ENCODE measurements around the gene EXOC3L1. TPM values are rescaled to one million over a fixed set of nuclear protein-coding genes. Genes with fewer than 3 reads are reported as not detected.
A peak's percentile ranks its signal among the peaks of the same experiment; 100 is the strongest.

The EXOC3L1 gene
- total RNA-seq, 1 experiment from 2014 or later = 10.3 TPM

DNA sequence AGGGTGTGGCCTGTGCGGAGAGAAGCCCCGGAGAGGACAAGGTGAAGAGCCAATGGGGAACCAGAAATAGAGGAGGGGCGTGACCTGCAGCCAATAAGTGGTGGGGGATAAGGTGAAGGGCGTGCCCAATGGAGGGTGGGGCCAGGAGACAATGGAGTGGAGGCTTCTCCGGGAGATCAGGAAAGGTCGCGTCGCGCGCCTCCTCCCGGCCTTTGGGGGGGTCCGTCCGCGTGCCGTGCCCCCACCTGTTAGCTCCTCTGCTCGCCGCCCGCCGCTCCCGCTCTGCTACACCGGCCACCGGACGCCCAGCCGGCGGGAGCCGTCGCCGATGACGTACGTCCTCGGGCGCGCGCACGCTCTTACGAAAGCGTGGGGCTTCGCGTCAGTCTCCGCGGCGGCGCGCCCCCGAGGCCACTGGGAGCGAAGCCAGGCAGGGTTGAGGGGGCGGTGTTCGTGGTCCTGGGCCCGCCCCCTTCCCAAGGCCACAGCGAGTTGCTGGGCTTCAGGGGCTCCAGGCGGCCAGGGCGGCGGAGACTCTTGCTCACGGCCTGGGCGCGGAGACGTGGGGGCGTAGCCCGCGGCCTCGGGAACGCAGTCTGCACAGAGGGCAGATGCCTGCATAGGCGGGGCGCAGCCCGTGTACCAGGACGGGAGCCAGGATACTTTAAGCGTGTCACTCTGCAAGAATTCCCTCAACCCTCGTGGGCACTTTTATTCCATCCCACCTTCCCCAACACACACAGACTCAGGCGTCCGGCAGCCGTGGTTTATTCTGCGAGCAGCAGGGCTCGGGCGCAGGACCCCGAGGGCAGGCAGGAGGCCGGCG is 6.1 kb downstream of the EXOC3L1 start, which contains the start of gene MATCAP1:
TSS of gene MATCAP1 (minus strand) at position 337 of the 826 bp plus-strand sequence. CDS start 3,353 bp downstream, outside the sequence.
- DNase-seq (ENCODE audit: low read depth) = peak; percentile 98

DNA sequence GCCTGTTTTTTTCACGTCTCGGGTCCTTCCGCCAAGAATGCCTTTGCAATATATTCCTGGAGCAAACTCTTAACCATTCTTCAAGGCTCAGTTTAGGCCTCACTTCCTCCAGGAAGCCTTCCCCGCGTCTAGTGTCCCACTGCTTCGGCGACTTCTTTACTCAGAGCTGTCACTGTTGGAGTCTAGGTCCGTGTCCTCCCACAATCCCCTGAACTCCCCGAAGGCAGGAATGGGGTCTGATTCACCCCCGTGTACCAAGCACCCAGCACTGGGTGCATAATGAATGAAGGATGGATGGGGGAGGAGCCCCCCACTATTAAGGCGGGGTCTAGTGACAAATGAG is 6.7 kb downstream of the EXOC3L1 start:
- DNase-seq (ENCODE audit: low read depth) = no peak

DNA sequence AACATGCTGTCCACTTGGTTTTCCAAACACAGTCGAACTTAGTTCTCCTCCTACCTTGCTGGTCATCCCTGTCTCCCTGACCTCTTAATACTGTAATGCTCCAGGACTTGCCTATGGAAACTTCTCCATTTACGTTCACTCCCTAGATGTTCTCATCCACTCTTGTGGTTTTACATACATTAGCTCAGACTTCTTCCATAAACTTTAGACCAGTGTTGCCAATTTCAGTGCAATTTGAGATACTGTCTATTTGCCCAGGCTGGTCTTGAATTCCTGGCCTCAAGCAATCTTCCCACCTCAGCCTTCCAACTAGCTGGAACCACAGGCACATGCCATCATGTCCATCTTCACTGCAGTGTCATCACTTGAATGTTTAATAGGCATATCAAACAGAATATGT is 7.6 kb downstream of the EXOC3L1 start:
- DNase-seq (ENCODE audit: low read depth) = no peak

DNA sequence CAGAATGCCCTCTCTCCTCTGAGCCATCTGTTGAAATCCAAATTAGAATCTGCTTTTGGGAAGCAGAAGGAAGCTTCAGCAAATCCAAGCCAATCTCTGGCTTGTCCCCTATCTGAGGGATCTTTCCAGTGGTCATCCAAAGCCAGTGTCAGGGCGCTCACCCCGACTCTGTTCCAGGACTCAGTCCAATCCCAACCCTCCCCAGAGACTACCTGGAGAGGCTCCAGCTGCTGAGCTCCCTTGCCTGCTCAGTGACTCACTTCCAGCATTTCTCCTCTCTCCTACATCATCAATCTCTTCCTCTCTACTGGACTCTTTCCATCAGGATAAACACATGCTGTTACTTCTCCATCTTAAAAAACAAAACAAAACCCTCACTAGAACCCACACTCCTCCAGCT is 8.6 kb downstream of the EXOC3L1 start:
- DNase-seq (ENCODE audit: low read depth) = peak; percentile 93

DNA sequence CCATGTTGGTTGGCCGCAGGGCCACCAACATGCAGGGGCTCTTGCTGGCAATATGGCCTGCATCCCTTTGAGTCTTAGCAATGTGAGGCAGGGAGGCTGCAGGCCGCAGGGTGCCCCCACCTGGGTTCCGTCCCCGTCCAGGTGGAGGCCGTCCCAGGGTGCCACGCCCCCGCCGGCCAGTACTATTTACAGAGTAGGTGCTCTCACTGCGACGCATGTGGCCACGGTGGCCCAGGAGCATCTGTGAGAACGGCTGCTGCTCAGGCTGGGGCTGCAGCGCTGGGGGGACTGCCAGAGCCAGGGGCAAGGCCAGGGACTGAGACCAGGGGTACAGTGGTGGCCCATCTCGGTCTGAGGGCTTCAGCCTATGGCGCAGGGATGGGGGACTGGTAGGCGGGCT is 9.8 kb downstream of the EXOC3L1 start:
- DNase-seq (ENCODE audit: low read depth) = no peak

DNA sequence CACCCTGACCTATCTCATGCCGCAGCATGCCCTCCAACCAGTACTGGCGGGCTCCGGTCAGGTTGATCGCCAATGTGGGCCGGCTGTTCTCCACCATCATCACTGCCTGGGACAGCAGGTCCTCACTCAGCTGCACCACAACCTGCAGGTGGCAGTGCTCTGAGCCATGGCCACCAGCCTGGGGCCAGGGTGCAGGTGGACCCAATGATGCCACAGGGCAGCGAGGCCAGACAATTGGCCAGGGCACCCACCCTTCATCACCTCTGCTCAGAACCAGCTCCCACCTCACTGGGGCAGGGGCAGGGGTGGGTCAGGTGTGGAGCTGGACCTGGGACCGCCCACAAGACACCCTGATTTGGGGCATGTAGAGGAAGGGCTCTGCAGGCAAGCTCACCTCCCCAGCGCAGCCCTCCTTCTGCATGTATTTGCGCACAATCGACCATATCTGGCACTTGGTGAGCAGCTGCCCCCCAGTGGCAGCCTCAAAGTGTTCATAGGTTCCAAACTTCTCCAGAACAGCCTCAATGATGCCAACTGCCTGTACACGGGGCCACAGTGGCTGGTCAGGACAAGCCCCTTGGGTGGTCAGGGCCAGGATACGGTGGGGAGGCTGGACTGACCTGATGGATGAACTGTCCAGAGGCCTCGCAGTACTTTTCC is 10.4 kb downstream of the EXOC3L1 start:
- DNase-seq (ENCODE audit: low read depth) = no peak

DNA sequence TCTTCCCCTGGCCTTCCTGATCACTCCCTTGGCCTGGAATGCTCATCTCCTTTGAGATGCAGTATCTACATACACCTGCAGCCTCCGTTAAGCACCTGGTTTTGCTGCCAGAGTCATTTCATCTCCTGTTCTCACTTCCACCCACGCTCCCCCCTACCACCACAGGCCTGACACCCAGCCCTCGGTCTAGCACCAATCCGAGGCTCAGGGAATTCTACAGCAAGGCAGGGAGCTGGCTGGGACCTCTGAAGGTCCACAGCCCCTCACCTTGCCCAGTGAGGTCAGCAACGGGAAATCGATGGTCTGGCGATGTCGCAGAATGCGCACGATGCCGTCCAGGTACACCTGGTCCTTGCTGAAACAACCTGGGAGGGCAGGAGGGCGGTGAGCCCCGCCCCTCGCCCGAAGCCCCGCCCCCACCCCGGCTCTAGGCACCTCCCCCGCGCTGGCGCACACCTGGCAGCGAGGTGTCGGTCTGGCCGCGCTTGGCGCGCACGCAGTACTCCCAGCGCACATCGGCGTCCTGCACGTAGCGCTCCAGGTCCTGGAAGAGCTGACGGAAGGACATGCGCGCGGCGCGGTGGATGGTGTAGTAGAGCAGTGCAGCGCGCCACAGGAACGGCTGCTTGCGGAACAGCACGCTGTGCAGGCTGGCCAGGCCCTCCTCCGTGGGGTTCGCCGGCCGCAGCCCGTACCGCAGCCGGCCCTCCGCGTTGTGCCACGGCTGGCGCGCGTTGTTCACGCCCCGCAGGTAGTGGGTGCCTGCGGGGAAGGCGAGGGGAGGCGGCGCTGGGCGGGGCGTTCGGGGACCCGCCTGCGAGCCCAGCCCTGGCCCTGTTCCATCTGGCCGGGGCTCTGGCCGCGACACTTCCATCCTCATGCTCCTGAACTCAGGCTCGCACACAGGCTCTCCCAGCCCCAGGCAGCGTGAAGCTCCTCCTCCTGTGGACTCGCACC is 11.9 kb downstream of the EXOC3L1 start:
- no peak for DNase-seq (ENCODE audit: low read depth)

DNA sequence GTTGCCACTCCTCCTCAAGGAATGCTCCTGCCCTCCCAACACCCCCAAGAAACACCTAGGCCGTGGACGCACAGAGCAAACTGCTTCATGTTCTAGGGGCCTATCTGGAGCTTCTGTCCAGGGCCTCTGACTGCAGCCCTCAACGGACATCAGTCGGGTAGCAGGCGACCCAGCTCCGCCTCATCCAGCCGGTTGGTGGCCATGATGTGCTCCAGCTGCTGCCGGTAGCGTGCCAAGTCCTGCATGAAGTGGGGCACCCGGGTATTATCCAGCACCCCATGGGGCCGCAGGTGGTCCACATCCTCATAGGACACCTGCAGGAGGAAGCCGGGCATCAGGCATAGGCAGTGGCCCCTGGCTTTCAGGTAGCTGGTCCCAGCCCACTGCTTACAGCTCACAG is 13.3 kb downstream of the EXOC3L1 start:
- no peak for DNase-seq (ENCODE audit: low read depth)

DNA sequence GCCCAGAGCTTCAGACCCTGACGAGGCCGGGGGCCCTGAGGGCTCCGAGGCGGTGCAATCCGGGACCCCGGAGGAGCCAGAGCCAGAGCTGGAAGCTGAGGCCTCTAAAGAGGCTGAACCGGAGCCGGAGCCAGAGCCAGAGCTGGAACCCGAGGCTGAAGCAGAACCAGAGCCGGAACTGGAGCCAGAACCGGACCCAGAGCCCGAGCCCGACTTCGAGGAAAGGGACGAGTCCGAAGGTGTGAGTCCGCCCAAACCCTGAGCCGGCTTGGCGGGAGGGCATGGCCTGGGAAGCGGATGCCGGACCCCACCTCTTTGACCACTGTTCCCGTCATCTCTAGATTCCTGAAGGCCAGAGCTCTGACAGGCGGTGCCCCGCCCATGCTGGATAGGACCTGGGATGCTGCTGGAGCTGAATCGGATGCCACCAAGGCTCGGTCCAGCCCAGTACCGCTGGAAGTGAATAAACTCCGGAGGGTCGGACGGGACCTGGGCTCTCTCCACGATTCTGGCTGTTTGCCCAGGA is 15.2 kb downstream of the EXOC3L1 start:
- DNase-seq (ENCODE audit: low read depth) = no peak

DNA sequence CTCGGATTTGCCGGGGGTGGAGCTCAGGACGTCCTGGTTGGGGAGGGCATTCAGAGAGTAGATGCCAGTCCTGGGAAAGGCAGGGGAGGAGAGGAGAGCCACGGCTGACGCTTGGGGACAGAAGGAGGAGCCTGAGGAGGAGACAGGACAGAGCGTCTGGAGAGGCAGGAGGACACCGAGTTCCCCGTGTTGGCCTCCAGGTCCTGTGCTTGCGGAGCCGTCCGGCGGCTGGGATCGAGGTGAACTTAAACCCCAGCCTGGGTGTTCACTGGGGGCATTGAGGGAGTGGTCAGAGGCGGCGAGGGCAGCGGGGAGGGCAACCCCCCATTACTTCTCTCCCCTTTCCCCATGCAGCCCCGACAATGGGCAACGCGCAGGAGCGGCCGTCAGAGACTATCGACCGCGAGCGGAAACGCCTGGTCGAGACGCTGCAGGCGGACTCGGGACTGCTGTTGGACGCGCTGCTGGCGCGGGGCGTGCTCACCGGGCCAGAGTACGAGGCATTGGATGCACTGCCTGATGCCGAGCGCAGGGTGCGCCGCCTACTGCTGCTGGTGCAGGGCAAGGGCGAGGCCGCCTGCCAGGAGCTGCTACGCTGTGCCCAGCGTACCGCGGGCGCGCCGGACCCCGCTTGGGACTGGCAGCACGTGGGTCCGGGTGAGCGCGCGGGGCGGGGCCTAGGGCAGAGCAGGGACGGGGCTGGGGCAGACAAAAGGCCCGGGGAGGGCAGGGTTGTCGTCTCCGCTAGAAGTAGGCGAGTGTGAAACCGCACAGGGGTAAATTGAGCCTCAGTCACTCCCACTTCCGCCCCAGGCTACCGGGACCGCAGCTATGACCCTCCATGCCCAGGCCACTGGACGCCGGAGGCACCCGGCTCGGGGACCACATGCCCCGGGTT is 15.9 kb downstream of the EXOC3L1 start:
- peak; percentile 93 for DNase-seq (ENCODE audit: low read depth)

DNA sequence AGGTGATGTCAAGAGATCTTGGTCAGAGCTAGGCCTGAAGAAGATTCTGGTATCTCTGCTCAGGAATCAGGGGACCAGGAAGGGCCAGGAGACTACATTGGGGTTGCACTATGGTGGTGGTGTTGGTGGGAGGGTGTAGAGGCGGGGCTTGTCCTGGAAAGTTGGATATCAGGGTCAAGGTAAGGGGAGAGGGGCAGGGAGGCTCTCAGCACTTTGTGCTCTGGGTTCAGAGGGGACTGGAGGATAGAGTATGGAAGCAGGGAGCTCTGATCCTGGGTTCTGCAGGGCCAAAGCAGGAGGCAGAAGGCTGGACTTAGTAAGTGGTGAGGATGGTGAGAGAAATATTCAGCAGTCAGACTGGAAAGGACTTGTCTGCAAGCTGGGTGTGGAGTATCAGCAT is 16.6 kb downstream of the EXOC3L1 start:
- no peak for DNase-seq (ENCODE audit: low read depth)

DNA sequence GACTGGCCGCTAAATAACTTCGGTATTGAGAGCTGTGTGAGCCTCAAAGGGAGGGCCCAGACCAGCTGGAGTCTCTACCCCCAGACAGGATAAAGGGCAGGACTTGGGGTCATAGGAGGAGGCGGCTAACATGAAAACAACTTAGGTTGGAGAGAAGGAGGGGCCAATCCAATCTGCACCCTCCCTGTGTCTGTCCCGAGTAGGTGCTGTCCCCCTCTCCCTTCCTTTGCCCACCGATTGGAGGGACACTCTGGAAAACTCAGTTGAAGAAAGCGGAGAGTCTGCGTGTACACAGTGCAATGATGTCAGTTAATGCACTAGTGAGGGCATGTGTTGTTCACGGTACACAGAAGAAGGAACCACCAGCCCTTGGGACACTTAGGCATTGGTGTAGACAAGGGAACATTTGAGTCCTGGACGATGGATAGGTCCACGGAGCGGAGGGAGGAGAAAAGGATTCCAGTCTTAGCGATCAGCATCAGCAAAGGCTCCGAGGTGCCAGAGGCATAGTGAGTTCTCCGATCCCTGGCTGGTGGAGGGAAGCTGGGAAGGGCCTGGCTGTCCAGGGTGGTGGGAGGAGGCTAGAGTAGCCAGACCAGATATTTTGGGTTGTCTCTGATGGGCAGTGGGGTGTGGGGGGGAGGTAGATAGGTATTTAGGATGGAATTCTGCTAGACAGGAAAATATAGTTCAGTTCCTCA is 18.8 kb downstream of the EXOC3L1 start:
- no peak for DNase-seq (ENCODE audit: low read depth)

DNA sequence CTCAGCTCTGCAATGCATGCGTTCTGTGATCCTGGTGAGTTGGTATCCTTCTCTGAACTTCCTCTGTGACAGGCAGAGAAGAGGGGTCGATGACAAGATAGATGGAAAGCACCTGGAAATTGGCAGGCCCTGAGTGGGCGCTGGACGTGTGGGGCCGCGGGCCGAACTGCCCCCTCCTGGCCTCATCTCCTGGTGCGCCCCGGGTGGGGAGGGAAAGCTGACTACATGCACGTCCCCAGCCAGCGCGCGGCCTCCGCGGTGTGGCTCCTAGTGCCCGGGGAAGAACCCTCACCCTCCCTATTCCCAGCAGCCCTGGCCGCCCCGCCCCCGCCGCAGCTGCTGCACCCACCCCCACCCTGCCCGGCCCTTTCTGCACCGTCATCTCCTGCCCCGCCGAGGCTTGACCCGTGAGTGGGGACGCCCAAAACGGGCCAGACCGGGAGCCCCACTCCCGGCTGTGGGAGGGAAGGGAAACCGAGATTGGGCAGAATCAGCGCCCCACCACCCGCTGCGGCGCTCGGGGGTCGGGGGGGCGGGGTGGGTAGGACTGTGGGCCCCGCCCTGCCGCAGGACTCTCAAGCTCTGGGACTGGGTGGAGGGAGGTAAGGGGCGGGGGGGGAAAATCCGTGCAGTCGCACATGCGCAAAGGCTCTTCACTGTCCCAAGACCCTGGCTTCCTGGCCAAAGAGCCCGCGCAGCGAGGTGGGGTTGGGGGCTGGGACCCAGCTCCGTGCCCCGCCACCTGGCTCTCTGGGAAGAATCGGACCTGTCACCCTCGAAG is 19.6 kb downstream of the EXOC3L1 start, which contains the start of gene NOL3:
TSS of gene NOL3 (plus strand) at position 371 of the 781 bp plus-strand sequence.
- peak; percentile 93 for DNase-seq (ENCODE audit: low read depth)

DNA sequence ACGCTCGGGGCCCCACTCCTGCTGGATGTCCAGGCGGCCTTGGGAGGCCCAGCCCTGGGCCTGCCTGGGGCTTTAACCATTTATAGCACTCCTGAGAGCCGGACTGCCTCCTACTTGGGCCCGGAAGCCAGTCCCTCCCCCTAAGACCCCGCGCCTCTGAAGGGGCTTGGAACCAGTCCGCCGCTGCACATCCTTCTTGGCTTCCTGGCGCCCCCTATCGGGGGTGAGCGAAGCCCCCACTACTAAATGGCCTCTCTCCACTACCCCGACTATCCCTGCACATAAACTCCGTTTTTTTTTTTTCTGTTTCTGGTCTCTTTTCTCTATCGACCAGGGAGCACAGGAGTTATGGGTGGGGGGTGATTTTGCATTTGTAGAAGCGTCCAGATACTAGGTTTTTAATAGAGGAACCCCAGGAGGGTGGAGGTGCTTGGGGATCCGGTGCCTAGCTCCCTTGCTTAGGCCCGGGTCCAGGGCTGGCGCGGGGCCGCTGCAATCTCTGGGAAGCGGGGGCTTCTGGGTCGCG is 20.2 kb downstream of the EXOC3L1 start:
- DNase-seq (ENCODE audit: low read depth) = no peak

DNA sequence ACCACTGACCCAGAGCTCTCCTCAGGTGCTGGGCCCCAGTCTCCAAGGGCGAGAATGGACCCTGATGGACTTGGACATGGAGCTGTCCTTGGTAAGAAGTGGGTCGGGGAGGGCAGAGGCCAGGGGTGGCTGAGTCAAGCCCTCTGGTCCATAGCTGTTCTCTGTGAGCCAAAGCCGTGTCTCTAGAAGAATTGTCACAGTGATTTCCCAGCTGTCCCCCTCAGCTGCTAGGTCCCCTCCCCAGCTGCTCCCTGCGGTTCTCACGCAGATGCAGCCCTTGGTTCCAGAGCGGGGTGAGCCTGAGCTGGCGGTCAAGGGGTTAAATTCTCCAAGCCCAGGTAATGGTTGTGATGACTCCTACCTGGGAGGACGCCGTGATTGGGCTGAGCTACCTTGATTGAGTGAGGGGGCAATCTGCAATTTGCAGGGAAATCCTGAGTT is 20.9 kb downstream of the EXOC3L1 start:
- no peak for DNase-seq (ENCODE audit: low read depth)

DNA sequence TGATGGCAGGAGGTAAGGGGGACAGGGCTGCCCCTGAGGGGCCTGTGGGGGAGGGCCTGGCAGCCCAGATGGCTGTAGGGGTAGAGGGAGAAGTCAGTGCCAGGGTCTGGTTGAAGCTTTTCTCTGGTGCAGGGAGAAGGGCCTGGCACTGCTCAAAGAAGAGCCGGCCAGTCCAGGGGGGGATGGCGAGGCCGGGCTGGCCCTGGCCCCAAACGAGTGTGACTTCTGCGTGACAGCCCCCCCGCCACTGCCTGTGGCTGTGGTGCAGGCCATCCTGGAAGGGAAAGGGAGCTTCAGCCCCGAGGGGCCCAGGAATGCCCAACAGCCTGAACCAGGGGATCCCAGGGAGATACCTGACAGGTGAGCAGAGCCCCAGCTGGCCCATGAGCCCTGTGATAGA is 22.3 kb downstream of the EXOC3L1 start:
- DNase-seq (ENCODE audit: low read depth) = no peak

DNA sequence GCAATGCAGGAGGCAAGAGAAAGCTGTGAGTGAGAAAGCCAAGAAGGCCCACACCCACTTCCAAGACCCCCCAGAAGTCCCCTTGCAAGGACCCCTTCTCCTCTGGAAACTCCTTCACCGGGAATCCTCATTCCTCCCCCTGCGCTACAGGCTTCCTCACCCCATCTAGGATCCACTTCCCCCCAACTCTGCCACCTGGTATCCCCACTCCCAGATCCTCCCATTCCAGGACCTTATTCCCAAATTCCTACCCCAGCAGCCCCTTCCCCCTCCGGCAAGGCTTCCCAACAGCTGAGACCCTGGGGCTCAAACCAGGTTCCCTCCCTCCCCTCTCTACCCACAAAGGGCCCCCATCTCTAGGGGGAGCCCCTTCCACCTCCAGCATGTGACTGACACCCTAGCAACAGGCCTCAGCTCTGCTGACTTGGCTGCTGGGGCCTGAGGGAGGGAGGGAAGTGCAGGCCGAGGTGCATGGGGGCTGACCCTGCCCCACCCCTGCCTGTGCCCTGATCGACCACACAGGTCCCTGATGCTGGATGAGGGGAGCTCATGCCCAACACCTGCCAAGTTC is 23.3 kb downstream of the EXOC3L1 start:
- no peak for DNase-seq (ENCODE audit: low read depth)

DNA sequence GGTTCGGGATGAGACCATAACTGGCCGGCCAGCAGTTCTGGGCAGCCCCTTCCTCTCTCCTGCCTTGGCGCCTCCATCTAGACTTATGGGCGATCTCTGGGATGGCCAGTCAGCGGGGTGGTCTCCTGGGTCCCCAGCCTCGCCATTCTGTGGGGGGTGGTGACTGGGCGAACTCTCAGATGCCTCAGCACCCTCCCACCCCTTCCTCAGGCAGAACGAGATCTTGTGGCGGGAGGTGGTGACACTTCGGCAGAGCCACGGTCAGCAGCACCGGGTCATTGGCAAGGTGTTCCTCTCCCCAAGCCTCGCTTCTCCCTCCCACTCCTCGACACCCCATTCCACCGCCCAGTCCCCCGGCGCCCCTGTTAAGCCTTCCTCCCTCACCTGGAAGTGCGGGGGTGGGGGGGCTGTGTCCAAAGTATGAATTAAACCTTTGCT is 23.8 kb downstream of the EXOC3L1 start:
- DNase-seq (ENCODE audit: low read depth) = no peak

Data from LHCN-M2 (cell line).